ENCODE measurements around the gene LRRTM4.

DNA sequence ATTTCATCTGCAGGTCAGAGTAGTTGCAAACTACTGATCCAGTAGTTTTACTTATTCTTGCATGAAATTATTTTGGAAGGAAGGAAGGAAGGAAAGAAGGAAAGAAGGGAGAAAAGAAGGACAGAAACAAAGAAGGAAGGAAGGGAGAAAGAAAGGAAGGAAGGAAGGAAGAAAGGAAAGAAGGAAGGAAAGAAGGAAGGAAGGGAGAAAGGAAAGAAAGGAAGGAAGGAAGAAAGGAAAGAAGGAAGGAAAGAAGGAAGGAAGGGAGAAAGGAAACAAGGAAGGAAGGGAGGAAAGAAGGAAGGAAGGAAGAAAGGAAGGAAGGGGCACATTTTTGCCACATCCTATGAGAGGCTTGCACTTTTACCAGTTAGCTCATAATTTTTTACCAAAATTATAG is 186.2 kb downstream of the LRRTM4 start:
- no peak for TF ChIP-seq POLR2A (IDR thresholded peaks at IDR 0.05)
- TF ChIP-seq, protein P1, sequence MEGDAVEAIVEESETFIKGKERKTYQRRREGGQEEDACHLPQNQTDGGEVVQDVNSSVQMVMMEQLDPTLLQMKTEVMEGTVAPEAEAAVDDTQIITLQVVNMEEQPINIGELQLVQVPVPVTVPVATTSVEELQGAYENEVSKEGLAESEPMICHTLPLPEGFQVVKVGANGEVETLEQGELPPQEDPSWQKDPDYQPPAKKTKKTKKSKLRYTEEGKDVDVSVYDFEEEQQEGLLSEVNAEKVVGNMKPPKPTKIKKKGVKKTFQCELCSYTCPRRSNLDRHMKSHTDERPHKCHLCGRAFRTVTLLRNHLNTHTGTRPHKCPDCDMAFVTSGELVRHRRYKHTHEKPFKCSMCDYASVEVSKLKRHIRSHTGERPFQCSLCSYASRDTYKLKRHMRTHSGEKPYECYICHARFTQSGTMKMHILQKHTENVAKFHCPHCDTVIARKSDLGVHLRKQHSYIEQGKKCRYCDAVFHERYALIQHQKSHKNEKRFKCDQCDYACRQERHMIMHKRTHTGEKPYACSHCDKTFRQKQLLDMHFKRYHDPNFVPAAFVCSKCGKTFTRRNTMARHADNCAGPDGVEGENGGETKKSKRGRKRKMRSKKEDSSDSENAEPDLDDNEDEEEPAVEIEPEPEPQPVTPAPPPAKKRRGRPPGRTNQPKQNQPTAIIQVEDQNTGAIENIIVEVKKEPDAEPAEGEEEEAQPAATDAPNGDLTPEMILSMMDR (IDR thresholded peaks at IDR 0.05) = no peak

Measured in lower leg skin (tissue), 3 donors.